Measurements from ENCODE around the gene CXCR5.

The CXCR5 gene

DNA sequence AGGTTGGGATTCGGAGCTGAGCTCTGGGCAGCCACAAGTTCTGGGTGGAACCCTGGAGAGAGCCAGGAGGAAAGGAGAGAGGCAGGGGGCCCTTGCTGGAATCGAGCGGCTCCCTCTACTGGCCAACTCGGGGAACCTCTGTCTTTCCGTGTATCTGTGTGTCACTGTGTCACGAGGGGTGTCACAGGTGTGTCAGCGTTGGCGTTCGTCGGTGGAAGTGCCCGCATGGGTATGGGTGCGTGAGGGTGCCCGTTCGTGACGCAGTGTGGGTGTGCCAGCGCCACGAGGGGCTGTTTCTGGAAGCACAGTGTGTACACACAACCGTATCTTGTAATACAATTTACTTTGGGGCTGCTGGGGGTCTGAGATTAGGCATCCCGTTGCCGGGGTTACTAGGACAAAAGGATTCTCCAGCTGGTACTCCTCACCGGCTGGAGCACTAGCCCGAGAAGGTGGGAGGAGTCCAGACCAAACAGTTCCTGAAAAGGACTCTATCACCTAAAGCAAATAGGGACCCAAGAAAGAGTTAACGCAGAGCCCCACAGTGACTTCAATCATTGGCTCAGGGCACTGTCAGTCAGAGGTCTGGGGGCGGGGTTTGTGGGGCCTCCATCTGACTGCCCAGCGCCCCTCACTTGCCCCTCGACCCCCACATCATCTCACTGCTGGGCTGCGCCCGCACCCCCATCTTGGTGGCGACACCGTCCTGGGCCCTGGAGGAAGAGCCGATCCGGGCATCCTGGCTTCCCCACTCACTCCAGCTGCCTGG is 44.6 kb downstream of the CXCR5 start (continued):
- TF ChIP-seq KLF9 (tag by site-specific recombination; IDR thresholded peaks at IDR 0.05; ENCODE audit: low read depth) (0 out of 2 replicates have a peak, but pooled peaks have one; percentile 26), KLF10 (tag by site-specific recombination; IDR thresholded peaks at IDR 0.05) (no peak), ZBTB10 (tag by site-specific recombination; IDR thresholded peaks at IDR 0.05) (peak; percentile 81), WT1 (tag by site-specific recombination; IDR thresholded peaks at IDR 0.05) (0 out of 2 replicates have a peak, but pooled peaks have one; percentile 20), ZNF645 (tag by site-specific recombination; IDR thresholded peaks at IDR 0.05) (no peak), PRDM10 (tag by site-specific recombination; IDR thresholded peaks at IDR 0.05) (peak; percentile 78), ZBTB44 (tag by site-specific recombination; IDR thresholded peaks at IDR 0.05) (no peak), ZNF837 (tag by site-specific recombination; IDR thresholded peaks at IDR 0.05) (no peak), ZNF600 (tag by site-specific recombination; IDR thresholded peaks at IDR 0.05) (peak; percentile 54; the same call in 1 of the 2 replicates), ZBTB7A (tag by site-specific recombination; IDR thresholded peaks at IDR 0.05; ENCODE audit: low read depth) (peak; percentile 45), ZNF23 (tag by site-specific recombination; IDR thresholded peaks at IDR 0.05; ENCODE audit: borderline replicate concordance) (no peak), PBX3 (CRISPR knock-in tag; IDR thresholded peaks at IDR 0.05) (0 out of 2 replicates have a peak, but pooled peaks have one; percentile 74), IKZF3 (tag by site-specific recombination; IDR thresholded peaks at IDR 0.05) (peak; percentile 91), ZNF433 (tag by site-specific recombination; IDR thresholded peaks at IDR 0.05; ENCODE audit: low read depth) (no peak), ZEB2 (tag by site-specific recombination; IDR thresholded peaks at IDR 0.05) (peak; percentile 84; the same call in 1 of the 2 replicates), ZNF692 (tag by site-specific recombination; IDR thresholded peaks at IDR 0.05) (peak; percentile 61), GLIS2 (tag by site-specific recombination; IDR thresholded peaks at IDR 0.05) (peak; percentile 79), TRIM28 (IDR thresholded peaks at IDR 0.05; ENCODE audit: borderline replicate concordance, low read length) (peak; percentile 19; the same call in 1 of the 2 replicates), ZNF654 (tag by site-specific recombination; IDR thresholded peaks at IDR 0.05; ENCODE audit: low read depth) (peak; percentile 78), SP2 (tag by site-specific recombination; IDR thresholded peaks at IDR 0.05) (peak; percentile 57), ZNF335 (tag by site-specific recombination; conservative IDR thresholded peaks at IDR 0.05) (peak; percentile 85)
- TF ChIP-seq, protein P1, sequence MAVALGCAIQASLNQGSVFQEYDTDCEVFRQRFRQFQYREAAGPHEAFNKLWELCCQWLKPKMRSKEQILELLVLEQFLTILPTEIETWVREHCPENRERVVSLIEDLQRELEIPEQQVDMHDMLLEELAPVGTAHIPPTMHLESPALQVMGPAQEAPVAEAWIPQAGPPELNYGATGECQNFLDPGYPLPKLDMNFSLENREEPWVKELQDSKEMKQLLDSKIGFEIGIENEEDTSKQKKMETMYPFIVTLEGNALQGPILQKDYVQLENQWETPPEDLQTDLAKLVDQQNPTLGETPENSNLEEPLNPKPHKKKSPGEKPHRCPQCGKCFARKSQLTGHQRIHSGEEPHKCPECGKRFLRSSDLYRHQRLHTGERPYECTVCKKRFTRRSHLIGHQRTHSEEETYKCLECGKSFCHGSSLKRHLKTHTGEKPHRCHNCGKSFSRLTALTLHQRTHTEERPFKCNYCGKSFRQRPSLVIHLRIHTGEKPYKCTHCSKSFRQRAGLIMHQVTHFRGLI (tag by site-specific recombination; IDR thresholded peaks at IDR 0.05), result no peak
- TF ChIP-seq, protein P2, sequence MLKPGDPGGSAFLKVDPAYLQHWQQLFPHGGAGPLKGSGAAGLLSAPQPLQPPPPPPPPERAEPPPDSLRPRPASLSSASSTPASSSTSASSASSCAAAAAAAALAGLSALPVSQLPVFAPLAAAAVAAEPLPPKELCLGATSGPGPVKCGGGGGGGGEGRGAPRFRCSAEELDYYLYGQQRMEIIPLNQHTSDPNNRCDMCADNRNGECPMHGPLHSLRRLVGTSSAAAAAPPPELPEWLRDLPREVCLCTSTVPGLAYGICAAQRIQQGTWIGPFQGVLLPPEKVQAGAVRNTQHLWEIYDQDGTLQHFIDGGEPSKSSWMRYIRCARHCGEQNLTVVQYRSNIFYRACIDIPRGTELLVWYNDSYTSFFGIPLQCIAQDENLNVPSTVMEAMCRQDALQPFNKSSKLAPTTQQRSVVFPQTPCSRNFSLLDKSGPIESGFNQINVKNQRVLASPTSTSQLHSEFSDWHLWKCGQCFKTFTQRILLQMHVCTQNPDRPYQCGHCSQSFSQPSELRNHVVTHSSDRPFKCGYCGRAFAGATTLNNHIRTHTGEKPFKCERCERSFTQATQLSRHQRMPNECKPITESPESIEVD (tag by site-specific recombination; IDR thresholded peaks at IDR 0.05), result no peak
